ENCODE results near the gene ARHGDIA.

The ARHGDIA gene

GRCh38 chr17:81863833-81864768, 7.0 kb downstream of the ARHGDIA start:
- Histone ChIP-seq H2BK5ac (ENCODE audit: low read depth, low read length, poor library complexity) (no peak overlapping the region), H4K12ac (ENCODE audit: low read depth, low read length) (no peak overlapping the region), H2AFZ (ENCODE audit: insufficient read depth, low read length, poor library complexity) (no peak overlapping the region), H4K8ac (ENCODE audit: low read depth, low read length) (no peak overlapping the region), H3K9me3 (ENCODE audit: insufficient read depth, low read depth, low read length) (peaks cover 3% of the 10 kb centered on the region), H3K23ac (ENCODE audit: low read length) (no peak overlapping the region), H3K14ac (ENCODE audit: low read length) (no peak overlapping the region), H3K79me1 (ENCODE audit: low read length) (peaks cover 33% of the 10 kb centered on the region), H3K18ac (ENCODE audit: low read length) (no peak overlapping the region), H4K91ac (ENCODE audit: low read depth, low read length) (no peak overlapping the region), H3K27me3 (ENCODE audit: insufficient read depth, low read length) (no peaks in the 10 kb centered on the region), H3K4me3 (ENCODE audit: low read depth, low read length) (no peak overlapping the region), H3K4ac (ENCODE audit: low read depth, low read length) (no peak overlapping the region), H3K79me2 (ENCODE audit: control insufficient read depth, insufficient read depth, low read length, poor library complexity) (peaks cover 21% of the 10 kb centered on the region), H3K27ac (ENCODE audit: low read depth, low read length) (no peak overlapping the region), H2BK12ac (ENCODE audit: low read length) (no peak overlapping the region), H2AK5ac (ENCODE audit: low read length) (no peak overlapping the region), H3K4me1 (ENCODE audit: control insufficient read depth in 1 of 2, insufficient read depth in 2 of 2, low read length in 2 of 2) (peaks cover 23 to 31% of the 10 kb centered on the region in 2 experiments), H3K4me2 (ENCODE audit: low read length) (no peak overlapping the region), H3K36me3 (ENCODE audit: control insufficient read depth in 1 of 2, insufficient read depth in 2 of 2, low read length in 2 of 2) (peaks cover 41 to 47% of the 10 kb centered on the region in 2 experiments), H2BK120ac (ENCODE audit: insufficient read depth, low read length, poor library complexity) (no peak overlapping the region), H3K9ac (ENCODE audit: low read length) (no peak overlapping the region)
- no peak for DNase-seq
- no CpG with 5 or more reads among the region's 9 CpGs for WGBS (ENCODE audit: extremely low coverage, insufficient coverage, insufficient read length)

- Histone ChIP-seq H4K12ac (ENCODE audit: low read depth, low read length) (no peak overlapping the region), H3K4me1 (ENCODE audit: control insufficient read depth in 1 of 2, insufficient read depth in 2 of 2, low read length in 2 of 2) (peaks cover 24 to 30% of the 10 kb centered on the region in 2 experiments), H3K27me3 (ENCODE audit: insufficient read depth, low read length) (no peaks in the 10 kb centered on the region), H3K23ac (ENCODE audit: low read length) (no peak overlapping the region), H3K4me2 (ENCODE audit: low read length) (no peak overlapping the region), H2AK5ac (ENCODE audit: low read length) (no peak overlapping the region), H2BK12ac (ENCODE audit: low read length) (no peak overlapping the region), H4K91ac (ENCODE audit: low read depth, low read length) (no peak overlapping the region), H3K4ac (ENCODE audit: low read depth, low read length) (no peak overlapping the region), H3K9me3 (ENCODE audit: insufficient read depth, low read depth, low read length) (peaks cover 3% of the 10 kb centered on the region), H3K18ac (ENCODE audit: low read length) (no peak overlapping the region), H4K8ac (ENCODE audit: low read depth, low read length) (no peak overlapping the region), H3K79me1 (ENCODE audit: low read length) (peaks cover 27% of the 10 kb centered on the region), H3K9ac (ENCODE audit: low read length) (no peak overlapping the region), H2BK5ac (ENCODE audit: low read depth, low read length, poor library complexity) (no peak overlapping the region), H3K79me2 (ENCODE audit: control insufficient read depth, insufficient read depth, low read length, poor library complexity) (peaks cover 30% of the 10 kb centered on the region), H3K36me3 (ENCODE audit: control insufficient read depth in 1 of 2, insufficient read depth in 2 of 2, low read length in 2 of 2) (peaks cover 43 to 49% of the 10 kb centered on the region in 2 experiments), H3K14ac (ENCODE audit: low read length) (no peak overlapping the region), H2AFZ (ENCODE audit: insufficient read depth, low read length, poor library complexity) (no peak overlapping the region), H2BK120ac (ENCODE audit: insufficient read depth, low read length, poor library complexity) (no peak overlapping the region), H3K4me3 (ENCODE audit: low read depth, low read length) (no peak overlapping the region), H3K27ac (ENCODE audit: low read depth, low read length) (no peak overlapping the region)
- WGBS (ENCODE audit: extremely low coverage, insufficient coverage, insufficient read length) = no CpG with 5 or more reads among the region's 6 CpGs
- DNase-seq = no peak
Measured at GRCh38 chr17:81863123-81863675, 7.9 kb downstream of the ARHGDIA start.

- Histone ChIP-seq H3K27ac (ENCODE audit: low read depth, low read length) (peak overlapping the region; percentile 87), H3K36me3 (ENCODE audit: control insufficient read depth in 1 of 2, insufficient read depth in 2 of 2, low read length in 2 of 2) (peaks cover 48 to 49% of the 10 kb centered on the region in 2 experiments), H3K23ac (ENCODE audit: low read length) (no peak overlapping the region)
Measured at GRCh38 chr17:81860756-81861568, 10.2 kb downstream of the ARHGDIA start.

More at GRCh38 chr17:81860756-81861568, 10.2 kb downstream of the ARHGDIA start:
- WGBS (ENCODE audit: extremely low coverage, insufficient coverage, insufficient read length) = no CpG with 5 or more reads among the region's 74 CpGs
- Histone ChIP-seq H3K18ac (ENCODE audit: low read length) (peak overlapping the region; percentile 91), H2AK5ac (ENCODE audit: low read length) (peak overlapping the region; percentile 78), H2AFZ (ENCODE audit: insufficient read depth, low read length, poor library complexity) (peak overlapping the region; percentile 50), H2BK12ac (ENCODE audit: low read length) (no peak overlapping the region), H3K4me1 (ENCODE audit: control insufficient read depth in 1 of 2, insufficient read depth in 2 of 2, low read length in 2 of 2) (peaks cover 11 to 14% of the 10 kb centered on the region in 2 experiments), H3K9me3 (ENCODE audit: insufficient read depth, low read depth, low read length) (peaks cover under 1% of the 10 kb centered on the region), H3K4me3 (ENCODE audit: low read depth, low read length) (peak overlapping the region; percentile 99), H3K4ac (ENCODE audit: low read depth, low read length) (peak overlapping the region; percentile 87), H3K79me2 (ENCODE audit: control insufficient read depth, insufficient read depth, low read length, poor library complexity) (peaks cover 32% of the 10 kb centered on the region), H4K12ac (ENCODE audit: low read depth, low read length) (peak overlapping the region; percentile 88), H3K4me2 (ENCODE audit: low read length) (peak overlapping the region; percentile 64), H4K91ac (ENCODE audit: low read depth, low read length) (peak overlapping the region; percentile 78), H4K8ac (ENCODE audit: low read depth, low read length) (peak overlapping the region; percentile 93), H3K9ac (ENCODE audit: low read length) (peak overlapping the region; percentile 98), H3K14ac (ENCODE audit: low read length) (peak overlapping the region; percentile 87), H3K27me3 (ENCODE audit: insufficient read depth, low read length) (no peaks in the 10 kb centered on the region), H3K79me1 (ENCODE audit: low read length) (peaks cover 15% of the 10 kb centered on the region), H2BK5ac (ENCODE audit: low read depth, low read length, poor library complexity) (peak overlapping the region; percentile 80), H2BK120ac (ENCODE audit: insufficient read depth, low read length, poor library complexity) (peak overlapping the region; percentile 74)
- DNase-seq = peak; percentile 100
